WTC11 (cell line): ENCODE data around the gene TUBA4B. TPM values are rescaled to one million over a fixed set of nuclear protein-coding genes. Genes with fewer than 3 reads are reported as not detected.

Experiments
- ATAC-seq: fragments of 200-7000 bp; cut with Tn5 transposase; 2 replicates; pipeline ENCODE4 v1.10.0; 2021; ENCODE audit warnings: mild to moderate bottlenecking, moderate library complexity
- CTCF ChIA-PET: fragments of 300-600 bp; sonication (Branson Sonifier 250); formaldehyde crosslinking; loops from one replicate; lab custom pipeline; 2021; ENCODE audit warnings: antibody characterized with exemption; lab: Charles Lee
- POLR2A ChIA-PET: fragments of 350-600 bp; sonication (Branson Sonifier 250); formaldehyde crosslinking; loops from one replicate; lab custom pipeline; 2021; ENCODE audit warnings: antibody characterized with exemption; lab: Charles Lee
- DNase-seq: peaks from one replicate; pipeline ENCODE4 v3.0.0; 2021; ENCODE audit warnings: low spot score
- H3K27ac Mint-ChIP-seq: 2 replicates; pipeline ENCODE4 v1.8.0; 2021; ENCODE audit warnings: mixed read lengths
- H3K27me3 Mint-ChIP-seq: 2 replicates; pipeline ENCODE4 v1.8.0; 2021; ENCODE audit warnings: low read depth, mild to moderate bottlenecking, moderate library complexity, mixed read lengths
- H3K36me3 Mint-ChIP-seq: 2 replicates; pipeline ENCODE4 v1.8.0; 2021; ENCODE audit warnings: mixed read lengths
- H3K4me1 Mint-ChIP-seq: 2 replicates; pipeline ENCODE4 v1.8.0; 2022; ENCODE audit warnings: mixed read lengths
- H3K4me3 Mint-ChIP-seq: 2 replicates; pipeline ENCODE4 v1.8.0; 2021; ENCODE audit warnings: mild to moderate bottlenecking, moderate library complexity, mixed read lengths
- H3K9me3 Mint-ChIP-seq: 2 replicates; pipeline ENCODE4 v1.8.0; 2021; ENCODE audit warnings: mixed read lengths
- AR ChIP-seq: fragments of 250-450 bp; sonication (Bioruptor Pico); IDR thresholded peaks from 2 replicates; pipeline ENCODE4 v1.9.0; 2021; ENCODE audit warnings: mild to moderate bottlenecking
- ATF6 ChIP-seq: sonication (generic); formaldehyde crosslinking; IDR thresholded peaks from 2 replicates; pipeline ENCODE4 v1.8.1; 2023; ENCODE audit warnings: mild to moderate bottlenecking, missing genetic modification reagents
- CBFB ChIP-seq: sonication (generic); formaldehyde crosslinking; IDR thresholded peaks from 2 replicates; pipeline ENCODE4 v1.8.1; 2022; ENCODE audit warnings: mild to moderate bottlenecking, low read depth, missing genetic modification reagents
- E2F5 ChIP-seq: sonication (generic); formaldehyde crosslinking; IDR thresholded peaks from 2 replicates; pipeline ENCODE4 v1.8.1; 2022; ENCODE audit warnings: mild to moderate bottlenecking, moderate library complexity, missing genetic modification reagents
- ELF4 ChIP-seq: sonication (generic); formaldehyde crosslinking; IDR thresholded peaks from 2 replicates; pipeline ENCODE4 v1.8.1; 2022; ENCODE audit warnings: low read depth, mild to moderate bottlenecking, moderate library complexity, missing genetic modification reagents
- ETV6 ChIP-seq: sonication (generic); formaldehyde crosslinking; IDR thresholded peaks from 2 replicates; pipeline ENCODE4 v1.8.1; 2022; ENCODE audit warnings: mild to moderate bottlenecking, missing genetic modification reagents
- GTF2I ChIP-seq: fragments of 250-450 bp; sonication (Bioruptor Pico); conservative IDR thresholded peaks from 2 replicates; pipeline ENCODE4 v1.4.0; 2021; ENCODE audit warnings: mild to moderate bottlenecking
- JAZF1 ChIP-seq: fragments of 250-450 bp; sonication (Bioruptor Pico); IDR thresholded peaks from 2 replicates; pipeline ENCODE4 v1.9.0; 2021; ENCODE audit warnings: moderate library complexity, mild to moderate bottlenecking, inconsistent platforms
- MYBL2 ChIP-seq: sonication (generic); formaldehyde crosslinking; IDR thresholded peaks from 2 replicates; pipeline ENCODE4 v1.8.1; 2023; ENCODE audit warnings: mild to moderate bottlenecking, moderate library complexity, missing genetic modification reagents
- NFYB ChIP-seq: sonication (generic); formaldehyde crosslinking; conservative IDR thresholded peaks from 2 replicates; pipeline ENCODE4 v1.8.0; 2022; ENCODE audit warnings: low read depth, missing genetic modification reagents
- PRDM15 ChIP-seq: sonication (generic); formaldehyde crosslinking; IDR thresholded peaks from 2 replicates; pipeline ENCODE4 v1.8.0; 2022; ENCODE audit warnings: missing genetic modification reagents
- PRRX2 ChIP-seq: fragments of 250-450 bp; sonication (Bioruptor Pico); IDR thresholded peaks from 2 replicates; pipeline ENCODE4 v1.8.0; 2021; ENCODE audit warnings: mild to moderate bottlenecking
- RELA ChIP-seq: sonication (generic); formaldehyde crosslinking; IDR thresholded peaks from 2 replicates; pipeline ENCODE4 v1.8.1; 2022; ENCODE audit warnings: missing genetic modification reagents, mild to moderate bottlenecking, borderline replicate concordance
- SMAD4 ChIP-seq: sonication (generic); formaldehyde crosslinking; IDR thresholded peaks from 2 replicates; pipeline ENCODE4 v1.8.0; 2022; ENCODE audit warnings: mild to moderate bottlenecking, missing genetic modification reagents
- SP1 ChIP-seq: sonication (generic); formaldehyde crosslinking; conservative IDR thresholded peaks from 2 replicates; pipeline ENCODE4 v1.8.1; 2022; ENCODE audit warnings: missing genetic modification reagents
- TEAD4 ChIP-seq: sonication (generic); formaldehyde crosslinking; IDR thresholded peaks from 2 replicates; pipeline ENCODE4 v1.8.0; 2022; ENCODE audit warnings: mild to moderate bottlenecking, missing genetic modification reagents
- ZBTB43 ChIP-seq: sonication (generic); formaldehyde crosslinking; IDR thresholded peaks from 2 replicates; pipeline ENCODE4 v1.8.1; 2023; ENCODE audit warnings: mild to moderate bottlenecking, missing genetic modification reagents
- ZNF317 ChIP-seq: sonication (generic); formaldehyde crosslinking; IDR thresholded peaks from 2 replicates; pipeline ENCODE4 v1.8.1; 2023; ENCODE audit warnings: low read depth, mild to moderate bottlenecking, moderate library complexity, missing genetic modification reagents, borderline replicate concordance
- ZNF396 ChIP-seq: fragments of 250-450 bp; sonication (Bioruptor Pico); IDR thresholded peaks from 2 replicates; pipeline ENCODE4 v1.8.0; 2021; ENCODE audit warnings: mild to moderate bottlenecking, moderate library complexity, borderline replicate concordance
- ZNF671 ChIP-seq: fragments of 250-450 bp; sonication (Bioruptor Pico); IDR thresholded peaks from 2 replicates; pipeline ENCODE4 v1.8.0; 2021; ENCODE audit warnings: mild to moderate bottlenecking
- total RNA-seq: library from RNA; stranded (reverse); gene quantifications from 3 replicates; pipeline ENCODE4 v1.2.3, GENCODE V29; 2021

TUBA4B gene
- total RNA-seq, 1 experiment from 2014 or later, result 0.20 TPM

- ChIA-PET CTCF (interaction anchor here (0.8 to 2.0 kb wide), 9 partner anchors 10 to 195 kb away, joined by 3 to 11 read pairs (median 7); partner anchors contain the start of genes CNPPD1, GLB1L and STK16), POLR2A (interaction anchor here (1.3 to 2.0 kb wide), 4 partner anchors 11 to 45 kb away, joined by 6 to 16 read pairs (median 8); partner anchors contain the start of genes ABCB6, CNPPD1 and TUBA4B)
Observed at GRCh38 chr2:219207134-219207883, 45.7 kb upstream of the TUBA4B start.

More at GRCh38 chr2:219207134-219207883, 45.7 kb upstream of the TUBA4B start:
- Mint-ChIP-seq H3K9me3 (peaks cover 5% of the 10 kb centered on the region), H3K4me1 (peaks cover 6% of the 10 kb centered on the region), H3K27ac (peak overlapping the region; percentile 88), H3K27me3 (peaks cover 15% of the 10 kb centered on the region), H3K36me3 (peaks cover 36% of the 10 kb centered on the region), H3K4me3 (peak overlapping the region; percentile 74)
- no peak for DNase-seq
- TF ChIP-seq ZBTB43 (CRISPR knock-in tag) (no peak), TEAD4 (CRISPR knock-in tag) (no peak), ZNF671 (CRISPR knock-in tag) (no peak), SP1 (no peak), ELF4 (CRISPR knock-in tag) (no peak), AR (CRISPR knock-in tag) (no peak), NFYB (CRISPR knock-in tag) (no peak), ETV6 (CRISPR knock-in tag) (no peak), JAZF1 (CRISPR knock-in tag) (no peak), PRRX2 (CRISPR knock-in tag) (no peak), GTF2I (no peak), ATF6 (CRISPR knock-in tag) (no peak), MYBL2 (no peak), ZNF317 (CRISPR knock-in tag) (no peak), SMAD4 (no peak), RELA (CRISPR knock-in tag) (no peak), E2F5 (CRISPR knock-in tag) (no peak), ZNF396 (CRISPR knock-in tag) (no peak), CBFB (CRISPR knock-in tag) (no peak), PRDM15 (no peak)
- peak; percentile 6 for ATAC-seq
